Activated CD4-positive, CD25-positive, alpha-beta regulatory T cell treated with anti-CD3 and anti-CD28 coated beads, Interleukin-2, amount 50 U/mL, for 16 hours (primary cell): Measurements from ENCODE around the gene CT45A2.
"Not testable (repeated sequence)": the region's sequence is repeated elsewhere in the genome, so short reads cannot be mapped to it uniquely, and the experiment has no call there.

Source experiments
- DNase-seq: peaks from one replicate; pipeline ENCODE4 v3.0.0-alpha.2; 2020; ENCODE audit warnings: low read depth, low spot score

The CT45A2 gene, protein sequence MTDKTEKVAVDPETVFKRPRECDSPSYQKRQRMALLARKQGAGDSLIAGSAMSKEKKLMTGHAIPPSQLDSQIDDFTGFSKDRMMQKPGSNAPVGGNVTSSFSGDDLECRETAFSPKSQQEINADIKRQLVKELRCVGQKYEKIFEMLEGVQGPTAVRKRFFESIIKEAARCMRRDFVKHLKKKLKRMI

DNA sequence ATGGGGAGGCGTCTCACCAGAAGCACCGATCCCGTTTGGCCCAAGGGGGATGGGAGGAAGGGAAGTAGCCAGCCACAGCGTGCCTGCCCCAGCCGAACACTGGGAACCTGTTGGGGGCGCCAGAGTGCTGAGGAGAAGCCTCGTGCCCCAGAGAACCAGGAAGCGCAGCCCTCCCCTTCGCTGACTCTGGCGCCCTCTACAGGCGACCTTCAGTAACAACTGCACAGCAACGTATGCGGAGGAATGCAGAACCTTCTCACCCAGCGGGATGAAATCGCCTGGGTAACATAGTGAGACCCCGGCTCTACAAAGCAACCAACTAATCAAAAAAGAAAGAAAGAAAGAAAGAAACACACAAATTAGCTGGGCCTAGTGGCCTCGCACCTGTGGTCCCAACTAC is at the start of gene CT45A2:
CT45A2 (minus strand) TSS at position 101 of the 400 bp plus-strand sequence. CDS start 3,747 bp downstream, outside the sequence.
- DNase-seq = not testable (repeated sequence)

DNA sequence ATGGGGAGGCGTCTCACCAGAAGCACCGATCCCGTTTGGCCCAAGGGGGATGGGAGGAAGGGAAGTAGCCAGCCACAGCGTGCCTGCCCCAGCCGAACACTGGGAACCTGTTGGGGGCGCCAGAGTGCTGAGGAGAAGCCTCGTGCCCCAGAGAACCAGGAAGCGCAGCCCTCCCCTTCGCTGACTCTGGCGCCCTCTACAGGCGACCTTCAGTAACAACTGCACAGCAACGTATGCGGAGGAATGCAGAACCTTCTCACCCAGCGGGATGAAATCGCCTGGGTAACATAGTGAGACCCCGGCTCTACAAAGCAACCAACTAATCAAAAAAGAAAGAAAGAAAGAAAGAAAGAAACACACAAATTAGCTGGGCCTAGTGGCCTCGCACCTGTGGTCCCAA is 34.6 kb upstream of the CT45A2 start, which contains the start of gene CT45A8:
CT45A8 (minus strand) TSS at position 101 of the 400 bp plus-strand sequence. CDS start 3,755 bp downstream, outside the sequence.
- not testable (repeated sequence) for DNase-seq

DNA sequence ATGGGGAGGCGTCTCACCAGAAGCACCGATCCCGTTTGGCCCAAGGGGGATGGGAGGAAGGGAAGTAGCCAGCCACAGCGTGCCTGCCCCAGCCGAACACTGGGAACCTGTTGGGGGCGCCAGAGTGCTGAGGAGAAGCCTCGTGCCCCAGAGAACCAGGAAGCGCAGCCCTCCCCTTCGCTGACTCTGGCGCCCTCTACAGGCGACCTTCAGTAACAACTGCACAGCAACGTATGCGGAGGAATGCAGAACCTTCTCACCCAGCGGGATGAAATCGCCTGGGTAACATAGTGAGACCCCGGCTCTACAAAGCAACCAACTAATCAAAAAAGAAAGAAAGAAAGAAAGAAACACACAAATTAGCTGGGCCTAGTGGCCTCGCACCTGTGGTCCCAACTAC is 17.4 kb upstream of the CT45A2 start, which contains the start of gene CT45A7:
CT45A7 (minus strand) TSS at position 101 of the 400 bp plus-strand sequence. CDS start 3,747 bp downstream, outside the sequence.
- DNase-seq = not testable (repeated sequence)

DNA sequence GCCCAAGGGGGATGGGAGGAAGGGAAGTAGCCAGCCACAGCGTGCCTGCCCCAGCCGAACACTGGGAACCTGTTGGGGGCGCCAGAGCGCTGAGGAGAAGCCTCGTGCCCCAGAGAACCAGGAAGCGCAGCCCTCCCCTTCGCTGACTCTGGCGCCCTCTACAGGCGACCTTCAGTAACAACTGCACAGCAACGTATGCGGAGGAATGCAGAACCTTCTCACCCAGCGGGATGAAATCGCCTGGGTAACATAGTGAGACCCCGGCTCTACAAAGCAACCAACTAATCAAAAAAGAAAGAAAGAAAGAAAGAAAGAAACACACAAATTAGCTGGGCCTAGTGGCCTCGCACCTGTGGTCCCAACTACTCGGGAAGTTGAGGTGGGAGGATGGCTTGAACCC is 17.1 kb downstream of the CT45A2 start, which contains the start of gene CT45A6:
CT45A6 (minus strand) TSS at position 101 of the 400 bp plus-strand sequence. CDS start 3,794 bp downstream, outside the sequence.
- not testable (repeated sequence) for DNase-seq

DNA sequence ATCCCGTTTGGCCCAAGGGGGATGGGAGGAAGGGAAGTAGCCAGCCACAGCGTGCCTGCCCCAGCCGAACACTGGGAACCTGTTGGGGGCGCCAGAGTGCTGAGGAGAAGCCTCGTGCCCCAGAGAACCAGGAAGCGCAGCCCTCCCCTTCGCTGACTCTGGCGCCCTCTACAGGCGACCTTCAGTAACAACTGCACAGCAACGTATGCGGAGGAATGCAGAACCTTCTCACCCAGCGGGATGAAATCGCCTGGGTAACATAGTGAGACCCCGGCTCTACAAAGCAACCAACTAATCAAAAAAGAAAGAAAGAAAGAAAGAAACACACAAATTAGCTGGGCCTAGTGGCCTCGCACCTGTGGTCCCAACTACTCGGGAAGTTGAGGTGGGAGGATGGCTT is 34.4 kb downstream of the CT45A2 start, which contains the start of gene CT45A5:
CT45A5 (minus strand) TSS at position 101 of the 400 bp plus-strand sequence. CDS start 3,774 bp downstream, outside the sequence.
- DNase-seq = not testable (repeated sequence)

DNA sequence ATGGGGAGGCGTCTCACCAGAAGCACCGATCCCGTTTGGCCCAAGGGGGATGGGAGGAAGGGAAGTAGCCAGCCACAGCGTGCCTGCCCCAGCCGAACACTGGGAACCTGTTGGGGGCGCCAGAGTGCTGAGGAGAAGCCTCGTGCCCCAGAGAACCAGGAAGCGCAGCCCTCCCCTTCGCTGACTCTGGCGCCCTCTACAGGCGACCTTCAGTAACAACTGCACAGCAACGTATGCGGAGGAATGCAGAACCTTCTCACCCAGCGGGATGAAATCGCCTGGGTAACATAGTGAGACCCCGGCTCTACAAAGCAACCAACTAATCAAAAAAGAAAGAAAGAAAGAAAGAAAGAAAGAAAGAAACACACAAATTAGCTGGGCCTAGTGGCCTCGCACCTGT is 51.7 kb downstream of the CT45A2 start, which contains the start of gene CT45A3:
CT45A3 (minus strand) TSS at position 101 of the 400 bp plus-strand sequence. CDS start 3,747 bp downstream, outside the sequence.
- DNase-seq = not testable (repeated sequence)
